ENCODE results near the gene ISCU. TPM values are rescaled to one million over a fixed set of nuclear protein-coding genes. Genes with fewer than 3 reads are reported as not detected.

ISCU gene
- total and polyA plus RNA-seq, 4 donors, result 86.2 to 132 (median 94.3) TPM

DNA sequence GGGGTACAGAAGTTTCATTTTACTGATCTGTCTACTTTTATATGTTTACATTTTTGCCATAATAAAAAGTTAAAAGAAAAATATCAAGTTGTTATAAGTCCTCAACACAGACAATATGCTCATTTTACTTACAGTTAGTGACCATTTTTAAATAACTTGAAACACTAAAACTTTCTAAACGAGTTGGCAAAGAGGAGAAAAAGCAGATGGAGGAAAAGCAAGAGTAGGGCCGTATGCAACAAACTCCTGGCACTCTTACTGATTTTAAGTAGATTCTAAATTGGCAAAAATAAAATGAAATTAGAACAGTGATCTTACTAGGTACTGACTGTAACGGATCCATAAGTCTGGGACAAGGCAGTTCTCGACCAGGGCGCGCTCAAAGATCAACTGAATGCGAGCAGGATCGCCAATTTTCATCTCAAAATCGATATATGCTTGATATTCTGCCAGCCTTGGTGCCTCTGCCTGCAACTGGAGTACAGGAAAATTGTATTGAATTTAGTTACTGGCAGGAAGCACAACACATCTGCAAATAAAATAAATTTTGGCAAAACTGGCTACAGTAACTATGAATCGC, 23.7 kb upstream of the ISCU start:
- Histone ChIP-seq H3K27me3 (ENCODE audit: control insufficient read depth in 3 of 3, insufficient read depth in 3 of 3, low read length in 2 of 3) (no peaks in the 10 kb centered on the region), H3K9me3 (ENCODE audit: control insufficient read depth in 4 of 4, insufficient read depth in 3 of 4, low read length in 3 of 4) (no peaks in the 10 kb centered on the region), H3K4me1 (ENCODE audit: control insufficient read depth in 5 of 5, insufficient read depth in 5 of 5, low read length in 5 of 5) (peaks cover 0 to 8% (median 0%) of the 10 kb centered on the region in 5 donors), H3K36me3 (ENCODE audit: control insufficient read depth in 4 of 4, insufficient read depth in 4 of 4, low read length in 4 of 4) (peaks cover 25 to 41% (median 28%) of the 10 kb centered on the region in 4 donors), H3K27ac (ENCODE audit: low read depth in 1 of 2, low read length in 1 of 2) (no peak overlapping the region), H3K9ac (ENCODE audit: insufficient read depth in 1 of 2, low read length in 2 of 2) (no peak overlapping the region), H3K4me3 (no peak overlapping the region)
- TF ChIP-seq, protein P1, sequence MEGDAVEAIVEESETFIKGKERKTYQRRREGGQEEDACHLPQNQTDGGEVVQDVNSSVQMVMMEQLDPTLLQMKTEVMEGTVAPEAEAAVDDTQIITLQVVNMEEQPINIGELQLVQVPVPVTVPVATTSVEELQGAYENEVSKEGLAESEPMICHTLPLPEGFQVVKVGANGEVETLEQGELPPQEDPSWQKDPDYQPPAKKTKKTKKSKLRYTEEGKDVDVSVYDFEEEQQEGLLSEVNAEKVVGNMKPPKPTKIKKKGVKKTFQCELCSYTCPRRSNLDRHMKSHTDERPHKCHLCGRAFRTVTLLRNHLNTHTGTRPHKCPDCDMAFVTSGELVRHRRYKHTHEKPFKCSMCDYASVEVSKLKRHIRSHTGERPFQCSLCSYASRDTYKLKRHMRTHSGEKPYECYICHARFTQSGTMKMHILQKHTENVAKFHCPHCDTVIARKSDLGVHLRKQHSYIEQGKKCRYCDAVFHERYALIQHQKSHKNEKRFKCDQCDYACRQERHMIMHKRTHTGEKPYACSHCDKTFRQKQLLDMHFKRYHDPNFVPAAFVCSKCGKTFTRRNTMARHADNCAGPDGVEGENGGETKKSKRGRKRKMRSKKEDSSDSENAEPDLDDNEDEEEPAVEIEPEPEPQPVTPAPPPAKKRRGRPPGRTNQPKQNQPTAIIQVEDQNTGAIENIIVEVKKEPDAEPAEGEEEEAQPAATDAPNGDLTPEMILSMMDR (IDR thresholded peaks at IDR 0.05; ENCODE audit: control extremely low read depth, extremely low read depth), result no peak
- 92% methylated on average over 10 of the region's 10 CpGs for WGBS, 2 donors
- DNase-seq (peak in 1 of 3 donors; percentile 12), ATAC-seq (ENCODE audit: insufficient read depth, low FRiP score) (no peak)

DNA sequence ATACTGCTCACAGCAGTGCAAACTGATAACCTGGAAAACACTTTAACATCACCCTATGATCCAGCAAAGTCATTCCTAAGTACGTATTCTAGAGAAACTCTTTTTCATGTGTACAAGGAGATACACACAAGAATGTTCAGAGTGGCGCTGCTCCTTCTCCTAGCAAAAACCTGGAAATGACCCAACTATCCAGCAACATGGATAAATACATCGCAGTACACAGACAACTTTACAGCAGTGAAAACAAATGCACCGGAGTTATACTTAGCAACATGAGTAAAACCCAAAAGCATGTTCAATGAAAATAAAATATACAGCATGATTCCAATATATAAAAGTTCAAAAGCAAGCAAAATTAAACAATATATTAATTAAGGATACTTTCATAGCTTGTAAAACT, 20.1 kb upstream of the ISCU start:
- H3K4me1 ChIP-seq (ENCODE audit: control insufficient read depth in 5 of 5, insufficient read depth in 5 of 5, low read length in 5 of 5), result peaks cover 0 to 8% (median 0%) of the 10 kb centered on the region in 5 donors
- H3K36me3 ChIP-seq (ENCODE audit: control insufficient read depth in 4 of 4, insufficient read depth in 4 of 4, low read length in 4 of 4), result peaks cover 23 to 47% (median 28%) of the 10 kb centered on the region in 4 donors
- H3K27ac ChIP-seq (ENCODE audit: low read depth in 1 of 2, low read length in 1 of 2), result no peak overlapping the region

DNA sequence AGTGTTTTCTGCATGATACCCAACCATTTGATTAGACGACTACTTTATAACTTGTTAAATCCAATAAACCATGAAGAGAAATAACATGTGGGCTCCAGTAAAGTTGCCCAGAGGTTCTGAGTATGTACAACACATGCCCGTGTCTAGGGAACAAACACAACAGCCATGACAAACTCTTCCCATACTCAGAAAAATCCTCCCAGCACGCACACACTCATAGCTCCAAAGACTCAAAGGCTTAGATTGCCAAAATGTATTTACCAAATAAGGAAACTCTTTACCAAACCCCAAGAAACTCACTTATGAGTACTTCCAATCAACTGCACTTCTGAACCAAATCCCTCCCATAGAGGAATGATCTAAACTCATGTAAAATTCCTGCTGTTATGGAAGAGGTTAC, 18.7 kb upstream of the ISCU start:
- H3K9ac ChIP-seq (ENCODE audit: insufficient read depth in 1 of 2, low read length in 2 of 2), result no peak overlapping the region
- peaks cover 0 to 8% (median 0%) of the 10 kb centered on the region in 5 donors for H3K4me1 ChIP-seq (ENCODE audit: control insufficient read depth in 5 of 5, insufficient read depth in 5 of 5, low read length in 5 of 5)
- no peak overlapping the region for H3K27ac ChIP-seq (ENCODE audit: low read depth in 1 of 2, low read length in 1 of 2)
- H3K36me3 ChIP-seq (ENCODE audit: control insufficient read depth in 4 of 4, insufficient read depth in 4 of 4, low read length in 4 of 4), result peaks cover 18 to 50% (median 27%) of the 10 kb centered on the region in 4 donors
- no peaks in the 10 kb centered on the region for H3K9me3 ChIP-seq (ENCODE audit: control insufficient read depth in 4 of 4, insufficient read depth in 3 of 4, low read length in 3 of 4)
- ATAC-seq (ENCODE audit: insufficient read depth, low FRiP score) (no peak), DNase-seq (no peak)
- WGBS, 2 donors, result 95 to 98% methylated on average over 3 of the region's 3 CpGs
- TF ChIP-seq, protein P1 (IDR thresholded peaks at IDR 0.05; ENCODE audit: control extremely low read depth, extremely low read depth), result no peak
- no peak overlapping the region for H3K4me3 ChIP-seq
- no peaks in the 10 kb centered on the region for H3K27me3 ChIP-seq (ENCODE audit: control insufficient read depth in 3 of 3, insufficient read depth in 3 of 3, low read length in 2 of 3)

More for the DNA sequence above, 20.1 kb upstream of the ISCU start:
- no peaks in the 10 kb centered on the region for H3K27me3 ChIP-seq (ENCODE audit: control insufficient read depth in 3 of 3, insufficient read depth in 3 of 3, low read length in 2 of 3)
- 92% methylated on average over 4 of the region's 4 CpGs for WGBS, 2 donors
- TF ChIP-seq, protein P1 (IDR thresholded peaks at IDR 0.05; ENCODE audit: control extremely low read depth, extremely low read depth), result no peak
- ATAC-seq (ENCODE audit: insufficient read depth, low FRiP score) (no peak), DNase-seq (no peak)
- no peak overlapping the region for H3K4me3 ChIP-seq
- H3K9me3 ChIP-seq (ENCODE audit: control insufficient read depth in 4 of 4, insufficient read depth in 3 of 4, low read length in 3 of 4), result no peaks in the 10 kb centered on the region
- H3K9ac ChIP-seq (ENCODE audit: insufficient read depth in 1 of 2, low read length in 2 of 2), result no peak overlapping the region

DNA sequence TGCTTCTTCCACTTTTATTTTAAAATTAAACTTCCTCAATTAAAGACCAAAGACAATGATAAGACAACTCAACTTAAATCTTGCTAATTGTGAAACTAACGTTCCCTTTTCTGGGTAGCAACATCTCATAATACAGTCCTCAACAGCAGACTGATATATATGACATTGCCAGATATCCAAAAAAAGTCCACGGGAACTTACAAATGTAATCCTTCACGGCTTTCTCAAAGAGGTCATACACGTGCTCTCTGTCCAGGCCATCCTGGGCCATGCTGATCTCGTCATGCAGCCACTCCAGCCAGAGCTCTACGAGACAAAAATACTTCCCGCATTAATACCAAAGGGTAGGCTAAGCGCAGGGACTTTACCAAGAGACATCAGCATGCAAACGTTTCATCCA, 14.7 kb upstream of the ISCU start:
- Histone ChIP-seq H3K4me1 (ENCODE audit: control insufficient read depth in 5 of 5, insufficient read depth in 5 of 5, low read length in 5 of 5) (no peaks in the 10 kb centered on the region), H3K27me3 (ENCODE audit: control insufficient read depth in 3 of 3, insufficient read depth in 3 of 3, low read length in 2 of 3) (no peaks in the 10 kb centered on the region), H3K9ac (ENCODE audit: insufficient read depth in 1 of 2, low read length in 2 of 2) (no peak overlapping the region), H3K9me3 (ENCODE audit: control insufficient read depth in 4 of 4, insufficient read depth in 3 of 4, low read length in 3 of 4) (no peaks in the 10 kb centered on the region), H3K36me3 (ENCODE audit: control insufficient read depth in 4 of 4, insufficient read depth in 4 of 4, low read length in 4 of 4) (peaks cover 17 to 54% (median 30%) of the 10 kb centered on the region in 4 donors), H3K4me3 (no peak overlapping the region), H3K27ac (ENCODE audit: low read depth in 1 of 2, low read length in 1 of 2) (no peak overlapping the region)
- ATAC-seq (ENCODE audit: insufficient read depth, low FRiP score), result no peak
- DNase-seq, result no peak
- TF ChIP-seq, protein P1 (IDR thresholded peaks at IDR 0.05; ENCODE audit: control extremely low read depth, extremely low read depth), result no peak
- 58 to 78% methylated on average over 9 of the region's 9 CpGs for WGBS, 2 donors

Data from lung (tissue), 12 donors.